RWPE2 (cell line): Measurements from ENCODE around the gene FBXO41.

Experiments
- ATAC-seq: fragments of 200-7000 bp; cut with Tn5 transposase; 3 replicates; pipeline ENCODE4 v1.9.1; 2021; ENCODE audit warnings: low read depth
- DNase-seq: peaks from one replicate; pipeline ENCODE4 v3.0.0-alpha.2; 2020; ENCODE audit warnings: low spot score
- H3K27ac ChIP-seq: fragments of 450-650 bp; 2 replicates; pipeline ENCODE4 v1.5.1; 2017; ENCODE audit warnings: mild to moderate bottlenecking; ENCODE audit not compliant: poor library complexity, severe bottlenecking
- H3K27me3 ChIP-seq: fragments of 250-450 bp; sonication (Bioruptor Pico); 2 replicates; pipeline ENCODE4 v1.5.1; 2021; ENCODE audit warnings: mild to moderate bottlenecking, moderate library complexity; ENCODE audit not compliant: insufficient read depth, poor library complexity, severe bottlenecking
- H3K36me3 ChIP-seq: fragments of 250-450 bp; sonication (Bioruptor Pico); 2 replicates; pipeline ENCODE4 v1.5.1; 2020; ENCODE audit warnings: low read depth, mild to moderate bottlenecking, moderate library complexity
- H3K4me1 ChIP-seq: fragments of 250-450 bp; sonication (Bioruptor Pico); 2 replicates; pipeline ENCODE4 v1.5.1; 2021; ENCODE audit warnings: mild to moderate bottlenecking, moderate library complexity; ENCODE audit not compliant: insufficient read depth, poor library complexity, severe bottlenecking
- H3K4me3 ChIP-seq: fragments of 250-450 bp; sonication (Bioruptor Pico); 2 replicates; pipeline ENCODE4 v1.5.1; 2021; ENCODE audit warnings: mild to moderate bottlenecking, moderate library complexity; ENCODE audit not compliant: severe bottlenecking
- H3K9me3 ChIP-seq: fragments of 250-450 bp; sonication (Bioruptor Pico); 2 replicates; pipeline ENCODE4 v1.5.1; 2021; ENCODE audit warnings: mild to moderate bottlenecking, moderate library complexity; ENCODE audit not compliant: severe bottlenecking
- TF ChIP-seq, protein P1 (sequence below): fragments of 450-650 bp; IDR thresholded peaks from one replicate; pipeline ENCODE4 v1.5.1; 2017; ENCODE audit warnings: mild to moderate bottlenecking, moderate library complexity; ENCODE audit not compliant: poor library complexity, severe bottlenecking

The FBXO41 gene

DNA sequence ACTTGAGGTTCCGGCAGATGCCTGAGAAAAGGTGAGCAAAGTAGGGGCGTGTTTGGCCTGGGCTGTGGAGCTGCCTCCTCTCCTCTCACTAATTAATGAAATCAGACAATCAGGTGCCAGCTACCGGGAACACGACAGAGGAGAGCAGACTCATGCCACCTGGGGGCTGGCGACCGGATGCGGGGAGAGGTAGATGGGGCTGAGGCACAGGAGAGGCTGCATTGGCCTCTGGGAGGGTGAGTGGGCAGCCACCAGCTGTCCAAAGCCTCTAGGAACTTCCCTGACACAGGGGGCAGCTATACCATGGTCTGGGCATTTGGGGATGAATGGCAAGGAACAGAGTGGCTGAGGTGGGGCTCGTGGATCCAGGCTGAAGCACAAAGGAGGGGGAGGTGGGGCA is 25.0 kb downstream of the FBXO41 start:
- no peak for DNase-seq
- TF ChIP-seq, protein P1, sequence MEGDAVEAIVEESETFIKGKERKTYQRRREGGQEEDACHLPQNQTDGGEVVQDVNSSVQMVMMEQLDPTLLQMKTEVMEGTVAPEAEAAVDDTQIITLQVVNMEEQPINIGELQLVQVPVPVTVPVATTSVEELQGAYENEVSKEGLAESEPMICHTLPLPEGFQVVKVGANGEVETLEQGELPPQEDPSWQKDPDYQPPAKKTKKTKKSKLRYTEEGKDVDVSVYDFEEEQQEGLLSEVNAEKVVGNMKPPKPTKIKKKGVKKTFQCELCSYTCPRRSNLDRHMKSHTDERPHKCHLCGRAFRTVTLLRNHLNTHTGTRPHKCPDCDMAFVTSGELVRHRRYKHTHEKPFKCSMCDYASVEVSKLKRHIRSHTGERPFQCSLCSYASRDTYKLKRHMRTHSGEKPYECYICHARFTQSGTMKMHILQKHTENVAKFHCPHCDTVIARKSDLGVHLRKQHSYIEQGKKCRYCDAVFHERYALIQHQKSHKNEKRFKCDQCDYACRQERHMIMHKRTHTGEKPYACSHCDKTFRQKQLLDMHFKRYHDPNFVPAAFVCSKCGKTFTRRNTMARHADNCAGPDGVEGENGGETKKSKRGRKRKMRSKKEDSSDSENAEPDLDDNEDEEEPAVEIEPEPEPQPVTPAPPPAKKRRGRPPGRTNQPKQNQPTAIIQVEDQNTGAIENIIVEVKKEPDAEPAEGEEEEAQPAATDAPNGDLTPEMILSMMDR = no peak
- H3K27me3 ChIP-seq = no peaks in the 10 kb centered on the region
- H3K27ac ChIP-seq = no peak overlapping the region
- no peak overlapping the region for H3K4me3 ChIP-seq
- peaks cover 9% of the 10 kb centered on the region for H3K4me1 ChIP-seq
- peaks cover 2% of the 10 kb centered on the region for H3K36me3 ChIP-seq
- H3K9me3 ChIP-seq = no peaks in the 10 kb centered on the region
- no peak for ATAC-seq

- Histone ChIP-seq H3K27me3 (no peaks in the 10 kb centered on the region), H3K9me3 (no peaks in the 10 kb centered on the region), H3K4me3 (no peak overlapping the region), H3K27ac (no peak overlapping the region), H3K36me3 (peaks cover 6% of the 10 kb centered on the region), H3K4me1 (peaks cover 10% of the 10 kb centered on the region)
- TF ChIP-seq, protein P1 = no peak
- ATAC-seq (no peak), DNase-seq (no peak)
Observed at GRCh38 chr2:73258913-73259215, 25.4 kb downstream of the FBXO41 start.

GRCh38 chr2:73258186-73258912 is 25.9 kb downstream of the FBXO41 start:
- DNase-seq = no peak
- H3K36me3 ChIP-seq = peaks cover 11% of the 10 kb centered on the region
- no peak for ATAC-seq
- H3K9me3 ChIP-seq = no peaks in the 10 kb centered on the region
- no peak overlapping the region for H3K4me3 ChIP-seq
- TF ChIP-seq, protein P1 = no peak
- H3K27ac ChIP-seq = no peak overlapping the region
- peaks cover 10% of the 10 kb centered on the region for H3K4me1 ChIP-seq
- no peaks in the 10 kb centered on the region for H3K27me3 ChIP-seq

GRCh38 chr2:73257425-73258125 is 26.7 kb downstream of the FBXO41 start:
- Histone ChIP-seq H3K9me3 (no peaks in the 10 kb centered on the region), H3K4me3 (no peak overlapping the region), H3K36me3 (peaks cover 19% of the 10 kb centered on the region), H3K27me3 (no peaks in the 10 kb centered on the region), H3K4me1 (peaks cover 10% of the 10 kb centered on the region), H3K27ac (no peak overlapping the region)
- TF ChIP-seq, protein P1 = no peak
- DNase-seq (no peak), ATAC-seq (no peak)

DNA sequence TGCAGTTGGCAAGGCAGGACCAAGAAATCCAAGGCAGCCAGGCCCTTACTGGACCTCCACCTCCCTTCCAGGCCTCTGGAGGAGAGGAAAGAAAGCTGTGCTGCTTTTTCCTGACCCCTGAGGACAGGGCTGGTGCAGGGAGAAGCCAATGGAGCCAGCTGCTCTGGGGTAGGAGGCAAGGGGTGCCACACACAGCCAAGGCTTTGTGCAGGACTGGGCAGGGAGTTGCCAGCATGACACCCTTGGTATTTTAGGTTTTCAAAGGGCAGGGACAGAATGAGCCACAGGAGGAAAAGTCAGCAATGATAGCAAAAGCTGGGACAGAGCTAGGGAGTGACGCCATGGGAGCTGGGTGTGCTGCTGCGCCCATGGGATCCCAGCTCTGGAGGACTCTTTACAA is 27.3 kb downstream of the FBXO41 start:
- TF ChIP-seq, protein P1 = no peak
- H3K27ac ChIP-seq = no peak overlapping the region

More for the DNA sequence above, 27.3 kb downstream of the FBXO41 start:
- Histone ChIP-seq H3K4me3 (no peak overlapping the region), H3K36me3 (peaks cover 24% of the 10 kb centered on the region), H3K9me3 (no peaks in the 10 kb centered on the region), H3K27me3 (no peaks in the 10 kb centered on the region), H3K4me1 (peaks cover 10% of the 10 kb centered on the region)
- ATAC-seq (no peak), DNase-seq (no peak)
